COR-L47 (cell line): ENCODE results near the gene KCNAB1.
"Not testable (repeated sequence)": the region's sequence is repeated elsewhere in the genome, so short reads cannot be mapped to it uniquely, and the experiment has no call there.

ENCODE experiments used
- DNase-seq: peaks from one replicate; lab custom pipeline; 2025; lab: John Stamatoyannopoulos, UW

The KCNAB1 gene

DNA sequence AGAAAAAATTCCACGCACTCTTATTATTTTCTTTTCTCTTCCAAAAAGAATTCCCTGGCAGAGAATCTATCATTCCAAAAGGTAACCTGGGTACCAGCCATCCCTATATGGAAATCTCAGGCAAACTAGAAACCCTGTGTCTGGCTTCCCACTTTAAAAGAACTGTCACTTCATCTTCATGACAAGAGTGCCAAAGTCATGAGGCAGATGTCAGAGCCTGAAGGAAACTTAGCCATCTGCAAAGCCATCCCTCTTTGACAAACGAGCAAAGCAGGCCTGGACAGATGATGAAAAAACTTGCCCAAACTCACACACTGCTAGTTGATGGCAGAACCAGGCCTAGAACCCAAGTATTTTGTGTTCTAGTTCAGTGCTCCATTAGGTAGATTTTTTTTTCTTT, 418.7 kb downstream of the KCNAB1 start:
- DNase-seq: no peak

- DNase-seq: no peak
Measured at GRCh38 chr3:156539802-156540201, 419.4 kb downstream of the KCNAB1 start.

DNA sequence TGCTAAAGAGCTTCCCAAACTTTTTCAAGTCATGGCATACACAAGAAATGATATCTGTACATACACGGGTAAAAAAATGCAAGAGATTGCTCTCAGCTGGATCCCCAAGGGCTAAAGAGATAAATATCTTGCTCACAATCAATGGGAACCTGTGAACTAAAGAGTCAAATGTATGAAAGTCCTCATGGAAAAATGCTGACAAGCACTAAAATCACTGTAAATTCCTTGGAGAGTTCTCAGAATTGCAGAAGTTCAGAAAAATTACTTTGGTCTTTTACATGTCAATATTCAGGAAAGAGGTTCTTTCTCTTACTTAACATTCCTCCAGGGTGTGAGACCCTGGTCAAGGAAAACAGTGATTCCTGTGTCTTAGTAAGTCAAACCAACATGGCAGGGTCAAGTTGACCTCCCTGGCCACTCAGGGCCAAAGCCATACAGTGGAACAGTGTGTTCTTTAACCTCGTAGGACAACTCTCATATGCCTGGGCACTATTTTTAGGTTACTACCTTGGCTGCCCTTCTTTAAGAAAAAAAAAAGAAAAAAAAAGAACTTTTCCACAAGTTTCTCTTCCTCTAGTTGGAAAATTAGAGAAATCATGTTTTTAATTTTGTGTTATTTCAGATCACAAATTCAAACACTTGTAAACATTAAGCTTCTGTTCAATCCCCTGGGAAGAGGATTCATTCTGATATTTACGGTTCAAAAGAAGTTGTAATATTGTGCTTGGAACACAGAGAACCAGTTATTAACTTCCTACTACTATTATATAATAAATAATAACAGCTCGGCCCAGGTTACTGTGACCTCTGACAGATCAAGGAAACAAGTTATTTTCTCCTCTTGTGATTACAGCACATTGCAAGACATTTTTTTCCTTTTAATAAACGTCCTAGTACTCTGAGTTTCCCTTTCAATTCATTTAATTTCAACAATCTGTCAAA, 422.0 kb downstream of the KCNAB1 start:
- no peak for DNase-seq

- DNase-seq: no peak
Measured at GRCh38 chr3:156543043-156543555, 422.7 kb downstream of the KCNAB1 start.

- DNase-seq: no peak
Measured at GRCh38 chr3:156547637-156548036, 427.3 kb downstream of the KCNAB1 start.

GRCh38 chr3:156548041-156548687, 427.8 kb downstream of the KCNAB1 start:
- no peak for DNase-seq

- no peak for DNase-seq
Measured at GRCh38 chr3:156548902-156549301, 428.5 kb downstream of the KCNAB1 start.

- no peak for DNase-seq
Measured at GRCh38 chr3:156551261-156551660, 430.9 kb downstream of the KCNAB1 start.

DNA sequence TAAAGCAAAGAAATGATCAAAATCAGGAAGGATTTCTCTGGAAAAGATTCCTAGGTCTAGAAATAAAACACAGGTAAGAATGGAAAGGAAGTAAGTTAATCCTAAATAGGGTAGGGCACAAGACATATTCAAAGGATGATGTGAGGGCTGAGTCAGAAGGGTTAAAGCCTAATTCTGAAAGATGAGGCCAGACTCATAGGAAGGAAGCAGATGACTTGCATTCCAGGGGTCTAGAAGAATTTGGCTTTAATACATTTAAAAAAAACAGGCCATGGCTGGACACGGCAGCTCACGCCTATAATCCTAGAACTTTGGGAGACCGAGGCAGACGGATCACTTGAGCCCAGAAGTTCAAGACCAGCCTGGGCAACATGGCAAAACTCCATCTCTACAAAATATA, 431.4 kb downstream of the KCNAB1 start:
- no peak for DNase-seq

DNA sequence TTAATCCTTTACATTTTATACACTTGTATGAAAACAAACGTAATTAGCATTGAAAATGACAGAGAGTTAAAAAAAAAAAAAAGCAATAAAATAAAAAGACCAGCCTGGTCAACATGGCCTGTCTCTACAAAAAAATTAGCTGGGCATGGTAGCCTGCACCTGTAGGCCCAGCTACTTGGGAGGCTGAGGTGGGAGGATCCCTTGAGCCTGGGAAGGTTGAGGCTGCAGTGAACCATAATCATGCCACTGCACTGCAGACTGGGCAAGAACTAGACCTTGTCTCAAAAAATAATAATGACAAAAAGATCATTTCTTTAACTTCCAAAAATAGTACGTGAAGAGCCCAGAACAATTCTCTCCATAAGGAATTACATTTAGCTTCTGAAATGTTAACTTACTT, 432.6 kb downstream of the KCNAB1 start:
- no peak for DNase-seq

GRCh38 chr3:156553705-156554356, 433.5 kb downstream of the KCNAB1 start:
- no peak for DNase-seq

DNA sequence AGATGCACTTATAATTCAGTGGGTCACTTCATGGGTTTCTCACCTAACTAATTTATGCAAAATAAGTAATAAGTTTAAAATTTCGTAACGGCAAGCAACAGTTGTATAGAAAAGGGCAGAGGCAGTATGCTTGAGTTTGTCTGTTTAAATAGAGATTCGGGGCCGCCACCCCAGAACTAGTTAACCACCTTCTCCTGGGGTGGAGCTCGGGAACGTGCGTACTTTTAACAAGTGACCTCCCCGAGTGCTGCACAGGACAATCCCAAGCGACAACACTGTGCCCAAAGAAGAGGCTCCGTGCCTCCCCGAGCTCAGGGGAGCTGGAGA, 434.1 kb downstream of the KCNAB1 start:
- no peak for DNase-seq

GRCh38 chr3:156554842-156555687, 434.7 kb downstream of the KCNAB1 start, which contains the start of gene SSR3:
TSS of gene SSR3 (minus strand) at chr3:156555117. CDS start at chr3:156555089, 28 bp downstream.
- peak; percentile 100 for DNase-seq

- no peak for DNase-seq
Measured at GRCh38 chr3:156558389-156558788, 438.0 kb downstream of the KCNAB1 start.

DNA sequence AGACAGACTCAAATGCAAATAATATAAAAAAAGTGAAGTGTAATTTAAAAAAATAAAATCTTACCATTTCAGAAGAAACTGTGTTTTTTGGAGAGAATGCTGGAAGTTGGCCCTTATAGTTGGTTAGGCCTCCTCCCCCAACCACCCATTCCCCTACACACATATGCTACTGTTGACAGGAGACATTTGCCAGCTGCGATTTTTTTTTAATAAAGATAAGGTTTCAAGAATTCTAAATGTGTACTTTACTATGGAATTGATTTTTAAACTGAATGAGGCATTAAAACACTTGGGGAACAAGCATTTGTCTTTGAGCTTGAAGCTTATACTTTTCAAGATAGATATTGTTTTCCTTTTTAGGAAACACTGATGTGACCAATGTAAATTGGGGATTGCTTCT, 438.9 kb downstream of the KCNAB1 start:
- DNase-seq: no peak

- DNase-seq: no peak
Measured at GRCh38 chr3:156561533-156561932, 441.2 kb downstream of the KCNAB1 start.

- not testable (repeated sequence) for DNase-seq
Measured at GRCh38 chr3:156562486-156562885, 442.1 kb downstream of the KCNAB1 start.

DNA sequence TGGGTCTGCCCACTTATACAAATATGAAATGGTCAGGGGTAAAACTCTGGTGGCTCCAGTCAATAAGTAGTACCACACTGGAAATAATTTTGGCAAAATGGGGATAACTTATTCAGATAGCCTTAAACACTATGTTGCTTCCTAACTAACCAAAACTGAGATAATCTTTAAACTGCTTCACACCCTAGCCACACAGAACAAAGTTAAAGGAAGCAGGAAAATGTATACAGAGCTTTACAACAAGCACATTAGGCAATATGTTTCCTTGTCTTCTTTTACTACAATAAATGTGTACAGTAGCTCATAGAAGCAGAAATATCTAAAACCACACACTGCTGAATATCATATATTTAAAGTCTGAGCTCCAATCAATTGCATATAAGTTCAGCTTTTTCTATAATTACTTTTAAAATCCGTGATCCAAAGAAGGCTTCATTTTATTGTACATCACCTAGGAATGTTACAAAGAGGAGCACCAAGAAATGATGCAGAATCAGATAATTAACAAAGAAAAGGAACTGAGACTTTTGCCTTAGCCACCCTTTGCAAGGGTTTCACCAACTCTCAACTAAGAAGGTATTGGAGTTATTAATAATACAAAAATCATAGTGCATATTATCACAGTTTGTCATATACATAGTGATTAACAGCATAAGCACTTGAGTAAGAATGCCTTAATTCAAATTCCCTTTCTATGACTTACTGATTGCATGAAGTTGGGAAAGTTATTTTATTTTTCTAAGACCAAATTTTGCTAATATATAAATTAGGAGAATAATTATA, 443.7 kb downstream of the KCNAB1 start:
- DNase-seq: no peak

DNA sequence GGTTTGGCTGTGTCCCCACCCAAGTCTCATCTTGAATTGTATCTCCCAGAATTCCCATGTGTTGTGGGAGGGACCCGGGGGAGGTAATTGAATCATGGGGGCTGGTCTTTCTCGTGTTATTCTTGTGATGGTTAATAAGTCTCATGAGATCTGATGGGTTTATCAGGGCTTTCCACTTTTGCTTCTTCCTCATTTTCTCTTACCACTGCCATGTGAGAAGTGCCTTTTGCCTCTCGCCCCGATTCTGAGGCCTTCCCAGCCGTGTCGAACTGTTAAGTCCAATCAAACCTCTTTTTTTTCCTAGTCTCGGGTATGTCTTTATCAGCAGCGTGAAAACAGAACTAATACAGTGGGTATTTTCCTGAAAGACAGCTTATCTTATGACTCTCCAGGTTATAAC, 448.6 kb downstream of the KCNAB1 start:
- not testable (repeated sequence) for DNase-seq

- not testable (repeated sequence) for DNase-seq
Measured at GRCh38 chr3:156569881-156570280, 449.5 kb downstream of the KCNAB1 start.

DNA sequence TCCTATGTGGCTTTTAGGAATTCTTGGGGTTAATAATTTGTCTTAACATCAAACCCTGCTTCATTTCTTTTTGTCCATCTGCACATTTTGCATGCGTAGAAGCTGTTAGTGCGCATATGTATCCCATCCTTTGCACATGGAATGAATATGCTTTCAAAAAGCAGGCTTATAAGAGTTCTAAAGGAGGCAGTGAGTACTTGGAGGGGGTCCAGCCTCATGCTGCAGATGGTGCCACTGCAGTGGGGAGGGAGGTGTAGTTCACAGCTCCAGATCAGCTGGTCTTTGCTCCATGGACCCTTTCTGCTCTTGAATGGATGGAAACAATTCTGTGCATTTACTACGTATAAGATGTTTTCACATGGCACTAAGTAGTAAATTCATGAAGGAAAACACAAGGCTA, 455.3 kb downstream of the KCNAB1 start:
- DNase-seq: no peak
